ENCODE data around the gene SLC7A1.
A peak's percentile ranks its signal among the peaks of the same experiment; 100 is the strongest.

Gene SLC7A1

GRCh38 chr13:29511980-29512379, 83.5 kb downstream of the SLC7A1 start:
- no peak for TF ChIP-seq CTCF (IDR thresholded peaks at IDR 0.05; ENCODE audit: low read depth, low read length)

GRCh38 chr13:29511106-29511796, 84.2 kb downstream of the SLC7A1 start:
- no peak for TF ChIP-seq CTCF (IDR thresholded peaks at IDR 0.05; ENCODE audit: low read depth, low read length)
- no peak overlapping the region for H3K4me3 ChIP-seq (ENCODE audit: low read depth, low read length)

More at GRCh38 chr13:29511980-29512379, 83.5 kb downstream of the SLC7A1 start:
- no peak overlapping the region for H3K4me3 ChIP-seq (ENCODE audit: low read depth, low read length)

- TF ChIP-seq CTCF (IDR thresholded peaks at IDR 0.05; ENCODE audit: low read depth, low read length), result no peak
- no peak overlapping the region for H3K4me3 ChIP-seq (ENCODE audit: low read depth, low read length)
These were observed 84.8 kb downstream of the SLC7A1 start for GRCh38 chr13:29510651-29511084.

- H3K4me3 ChIP-seq (ENCODE audit: low read depth, low read length), result no peak overlapping the region
- no peak for TF ChIP-seq CTCF (IDR thresholded peaks at IDR 0.05; ENCODE audit: low read depth, low read length)
These were observed 85.4 kb downstream of the SLC7A1 start for GRCh38 chr13:29509999-29510589.

- no peak for TF ChIP-seq CTCF (IDR thresholded peaks at IDR 0.05; ENCODE audit: low read depth, low read length)
These were observed 86.6 kb downstream of the SLC7A1 start for GRCh38 chr13:29508876-29509252.

GRCh38 chr13:29508130-29508875, 87.2 kb downstream of the SLC7A1 start:
- H3K4me3 ChIP-seq (ENCODE audit: low read depth, low read length), result no peak overlapping the region
- peak; percentile 93 for TF ChIP-seq CTCF (IDR thresholded peaks at IDR 0.05; ENCODE audit: low read depth, low read length)

More at GRCh38 chr13:29508876-29509252, 86.6 kb downstream of the SLC7A1 start:
- no peak overlapping the region for H3K4me3 ChIP-seq (ENCODE audit: low read depth, low read length)

- no peak for TF ChIP-seq CTCF (IDR thresholded peaks at IDR 0.05; ENCODE audit: low read depth, low read length)
These were observed 88.1 kb downstream of the SLC7A1 start for GRCh38 chr13:29507356-29507755.

More at GRCh38 chr13:29507356-29507755, 88.1 kb downstream of the SLC7A1 start:
- H3K4me3 ChIP-seq (ENCODE audit: low read depth, low read length), result no peak overlapping the region

Measured in WI38 (cell line).